AG08396 (cell line): ENCODE measurements around the gene SLC35D2.

Source experiments
- DNase-seq: peaks from one replicate; pipeline ENCODE4 v3.0.0; 2012; ENCODE audit warnings: low spot score, mixed read lengths

The SLC35D2 gene

GRCh38 chr9:96383165-96383942 lies at the start of gene SLC35D2:
Gene SLC35D2, minus strand, starts transcription at chr9:96383711. Its CDS starts 77 bp downstream, at chr9:96383634.
- peak; percentile 89 for DNase-seq

- DNase-seq: no peak
These were observed 46.9 kb upstream of the SLC35D2 start for GRCh38 chr9:96430377-96430776.

- no peak for DNase-seq
These were observed 46.2 kb upstream of the SLC35D2 start for GRCh38 chr9:96429732-96430131.

- no peak for DNase-seq
These were observed 42.1 kb upstream of the SLC35D2 start for GRCh38 chr9:96425500-96426169.

GRCh38 chr9:96423985-96424336 lies 40.5 kb upstream of the SLC35D2 start:
- DNase-seq: no peak

GRCh38 chr9:96423322-96423984 lies 39.9 kb upstream of the SLC35D2 start:
- DNase-seq: no peak

- DNase-seq: peak; percentile 85
These were observed 37.1 kb upstream of the SLC35D2 start for GRCh38 chr9:96420468-96421219.

- DNase-seq: no peak
These were observed 36.1 kb upstream of the SLC35D2 start for GRCh38 chr9:96419691-96419969.

- peak; percentile 72 for DNase-seq
These were observed 35.6 kb upstream of the SLC35D2 start for GRCh38 chr9:96418920-96419690.

GRCh38 chr9:96418083-96418919 lies 34.8 kb upstream of the SLC35D2 start, which contains the start of gene ZNF367:
Gene ZNF367, minus strand, starts transcription at chr9:96418370. Its CDS starts 338 bp downstream, at chr9:96418032.
- DNase-seq: peak; percentile 98

GRCh38 chr9:96417661-96418082 lies 34.2 kb upstream of the SLC35D2 start:
- no peak for DNase-seq

GRCh38 chr9:96417051-96417586 lies 33.6 kb upstream of the SLC35D2 start:
- DNase-seq: peak; percentile 94

- no peak for DNase-seq
These were observed 30.1 kb upstream of the SLC35D2 start for GRCh38 chr9:96413302-96414221.

GRCh38 chr9:96412174-96412913 lies 28.8 kb upstream of the SLC35D2 start:
- no peak for DNase-seq

- DNase-seq: no peak
These were observed 27.8 kb upstream of the SLC35D2 start for GRCh38 chr9:96411129-96411838.

- DNase-seq: no peak
These were observed 25.1 kb upstream of the SLC35D2 start for GRCh38 chr9:96408409-96409280.
